RWPE1 (cell line): Measurements from ENCODE around the gene ELN.

ENCODE experiments used
- CTCF ChIA-PET: fragments of 350-600 bp; sonication (Branson Sonifier 250); formaldehyde crosslinking; extraction: SDS; loops from one replicate; lab custom pipeline; 2021; lab: Yijun Ruan, JAX
- POLR2A ChIA-PET: fragments of 400-600 bp; formaldehyde crosslinking; extraction: SDS; loops from one replicate; lab custom pipeline; 2020; ENCODE audit warnings: antibody characterized with exemption; ENCODE audit not compliant: low non-redundant PET; lab: Yijun Ruan, JAX
- DNase-seq: peaks from one replicate; pipeline ENCODE4 v3.0.0; 2012; ENCODE audit warnings: low spot score
- H3K27ac ChIP-seq: fragments of 450-650 bp; 2 replicates; pipeline ENCODE4 v1.5.1; 2017
- TF ChIP-seq, protein P1 (sequence below): fragments of 450-650 bp; conservative IDR thresholded peaks from 2 replicates; pipeline ENCODE4 v1.5.1; 2017; ENCODE audit warnings: low read depth, mild to moderate bottlenecking

ELN gene

DNA sequence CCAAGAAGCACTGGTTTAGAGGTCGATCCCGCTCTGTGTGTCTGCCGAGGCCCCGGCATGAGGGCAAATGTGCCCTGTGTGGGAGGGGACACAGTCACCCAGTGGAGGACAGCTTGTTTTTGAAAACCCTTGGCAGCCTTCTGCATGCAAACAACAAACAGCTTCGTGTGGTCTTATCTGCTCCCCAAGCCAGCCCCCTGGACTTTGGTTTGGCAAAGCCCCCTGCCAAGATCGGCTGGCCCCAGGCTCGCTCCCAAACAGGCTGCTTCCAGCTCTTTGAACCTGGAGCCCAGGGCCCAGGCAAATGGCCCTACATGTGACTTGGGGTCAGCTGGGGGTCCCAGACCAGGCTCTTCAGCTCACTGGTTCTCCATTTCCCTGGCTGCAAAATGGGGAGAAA is 2.9 kb downstream of the ELN start:
- DNase-seq, result no peak
- CTCF ChIA-PET, result interaction anchor here (0.6 to 0.7 kb wide), 2 partner anchors 370 to 1608 kb away, joined by 3 to 4 read pairs; no protein-coding TSS in a partner anchor
- H3K27ac ChIP-seq, result peak overlapping the region; percentile 97
- POLR2A ChIA-PET, result no interaction called here
- TF ChIP-seq, protein P1, sequence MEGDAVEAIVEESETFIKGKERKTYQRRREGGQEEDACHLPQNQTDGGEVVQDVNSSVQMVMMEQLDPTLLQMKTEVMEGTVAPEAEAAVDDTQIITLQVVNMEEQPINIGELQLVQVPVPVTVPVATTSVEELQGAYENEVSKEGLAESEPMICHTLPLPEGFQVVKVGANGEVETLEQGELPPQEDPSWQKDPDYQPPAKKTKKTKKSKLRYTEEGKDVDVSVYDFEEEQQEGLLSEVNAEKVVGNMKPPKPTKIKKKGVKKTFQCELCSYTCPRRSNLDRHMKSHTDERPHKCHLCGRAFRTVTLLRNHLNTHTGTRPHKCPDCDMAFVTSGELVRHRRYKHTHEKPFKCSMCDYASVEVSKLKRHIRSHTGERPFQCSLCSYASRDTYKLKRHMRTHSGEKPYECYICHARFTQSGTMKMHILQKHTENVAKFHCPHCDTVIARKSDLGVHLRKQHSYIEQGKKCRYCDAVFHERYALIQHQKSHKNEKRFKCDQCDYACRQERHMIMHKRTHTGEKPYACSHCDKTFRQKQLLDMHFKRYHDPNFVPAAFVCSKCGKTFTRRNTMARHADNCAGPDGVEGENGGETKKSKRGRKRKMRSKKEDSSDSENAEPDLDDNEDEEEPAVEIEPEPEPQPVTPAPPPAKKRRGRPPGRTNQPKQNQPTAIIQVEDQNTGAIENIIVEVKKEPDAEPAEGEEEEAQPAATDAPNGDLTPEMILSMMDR, result no peak

DNA sequence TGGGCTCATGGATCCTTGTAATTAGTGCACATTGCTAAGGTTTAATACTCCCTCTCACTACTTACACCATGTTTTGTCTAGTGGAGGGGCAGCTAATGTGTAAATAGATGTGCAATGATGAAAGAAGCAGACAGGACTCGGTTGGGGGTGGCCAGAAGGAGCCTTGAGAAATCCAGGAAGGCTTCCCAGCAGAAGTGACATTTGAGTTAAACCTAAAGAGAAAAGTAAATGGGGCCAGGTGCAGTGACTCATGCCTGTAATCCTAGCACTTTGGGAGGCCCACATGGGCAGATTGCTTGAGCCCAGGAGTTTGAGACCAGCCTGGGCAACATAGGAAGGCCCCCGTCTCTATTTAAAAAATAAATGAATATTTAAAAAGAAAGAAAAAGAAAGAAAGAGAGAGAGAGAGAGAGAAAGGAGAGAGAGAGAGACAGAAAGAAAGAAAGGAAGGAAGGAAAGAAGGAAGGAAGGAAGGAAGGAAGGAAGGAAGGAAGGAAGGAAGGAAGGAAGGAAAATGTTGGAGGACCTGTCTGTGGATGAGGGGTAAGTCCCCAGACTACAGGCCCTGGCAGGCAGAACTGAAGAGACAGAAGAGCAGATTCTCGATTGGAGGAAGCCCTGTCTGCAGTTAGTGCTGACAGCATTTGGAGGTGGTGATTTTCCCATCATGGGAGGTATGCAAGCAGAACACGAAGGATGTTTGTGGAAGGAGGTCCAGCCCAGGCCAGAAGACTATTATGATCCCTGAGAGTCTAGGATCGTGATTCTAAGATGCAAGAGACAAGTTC is 3.6 kb downstream of the ELN start:
- CTCF ChIA-PET, result interaction anchor here (0.6 to 0.7 kb wide), 2 partner anchors 369 to 1607 kb away, joined by 3 to 4 read pairs; no protein-coding TSS in a partner anchor
- POLR2A ChIA-PET, result no interaction called here

DNA sequence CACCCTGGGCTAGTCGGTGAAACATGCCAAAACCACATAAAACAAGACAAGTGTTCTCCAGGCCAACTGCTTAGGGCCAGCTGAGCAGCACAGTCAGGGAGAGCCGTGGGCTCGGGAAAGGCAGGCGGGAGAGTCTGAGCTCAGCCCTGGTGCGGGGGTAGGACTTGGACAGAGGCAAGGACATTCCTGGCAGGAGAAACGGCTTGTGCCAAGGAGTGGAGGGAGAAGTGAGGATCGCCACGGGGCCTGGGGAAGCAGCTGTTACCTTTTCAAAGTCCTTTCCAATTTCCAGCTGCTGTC is 4.2 kb downstream of the ELN start:
- ChIA-PET POLR2A (no interaction called here), CTCF (no interaction called here)
- peak overlapping the region; percentile 97 for H3K27ac ChIP-seq
- DNase-seq, result peak; percentile 41
- TF ChIP-seq, protein P1, result no peak

More for the DNA sequence above, 3.6 kb downstream of the ELN start:
- H3K27ac ChIP-seq, result peak overlapping the region; percentile 97
- TF ChIP-seq, protein P1, result no peak
- DNase-seq, result no peak

DNA sequence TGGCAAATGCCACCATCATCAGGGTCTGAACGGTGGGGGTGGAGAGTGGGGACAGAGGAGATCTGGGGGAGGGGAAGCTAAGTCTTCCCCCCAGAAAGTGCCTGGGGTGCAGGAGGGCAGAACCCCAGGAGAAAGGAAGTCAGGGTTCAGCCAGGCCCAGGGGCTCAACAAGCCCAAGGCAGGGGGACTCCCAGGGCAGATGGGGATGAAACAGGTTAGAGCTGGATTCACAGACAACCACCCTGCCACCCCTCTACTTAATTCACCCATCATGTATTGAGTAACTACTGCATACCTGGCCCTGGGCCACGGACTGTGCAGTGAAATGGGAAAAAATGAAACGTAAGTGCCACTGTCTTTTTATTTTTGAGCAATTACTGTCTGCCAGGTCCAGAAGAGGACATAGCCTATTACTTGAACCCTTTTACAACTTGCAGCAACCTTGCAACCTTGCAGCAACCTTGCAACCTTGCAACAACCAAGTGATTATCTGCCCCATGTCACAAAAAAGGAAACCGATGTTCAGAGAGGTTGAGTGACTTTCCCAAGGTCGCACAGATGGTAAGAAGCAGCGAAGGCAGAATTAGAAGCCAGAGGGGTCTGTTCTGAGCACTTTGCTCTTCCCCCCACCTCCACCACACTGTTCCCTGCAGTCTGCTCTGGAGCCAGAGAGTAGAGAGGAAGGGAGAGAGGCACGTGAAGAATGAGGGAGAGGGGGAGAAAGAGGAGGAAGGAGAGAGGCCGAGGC is 4.8 kb downstream of the ELN start:
- CTCF ChIA-PET, result no interaction called here
- H3K27ac ChIP-seq, result peak overlapping the region; percentile 97
- POLR2A ChIA-PET, result no interaction called here
- TF ChIP-seq, protein P1, result no peak
- no peak for DNase-seq

DNA sequence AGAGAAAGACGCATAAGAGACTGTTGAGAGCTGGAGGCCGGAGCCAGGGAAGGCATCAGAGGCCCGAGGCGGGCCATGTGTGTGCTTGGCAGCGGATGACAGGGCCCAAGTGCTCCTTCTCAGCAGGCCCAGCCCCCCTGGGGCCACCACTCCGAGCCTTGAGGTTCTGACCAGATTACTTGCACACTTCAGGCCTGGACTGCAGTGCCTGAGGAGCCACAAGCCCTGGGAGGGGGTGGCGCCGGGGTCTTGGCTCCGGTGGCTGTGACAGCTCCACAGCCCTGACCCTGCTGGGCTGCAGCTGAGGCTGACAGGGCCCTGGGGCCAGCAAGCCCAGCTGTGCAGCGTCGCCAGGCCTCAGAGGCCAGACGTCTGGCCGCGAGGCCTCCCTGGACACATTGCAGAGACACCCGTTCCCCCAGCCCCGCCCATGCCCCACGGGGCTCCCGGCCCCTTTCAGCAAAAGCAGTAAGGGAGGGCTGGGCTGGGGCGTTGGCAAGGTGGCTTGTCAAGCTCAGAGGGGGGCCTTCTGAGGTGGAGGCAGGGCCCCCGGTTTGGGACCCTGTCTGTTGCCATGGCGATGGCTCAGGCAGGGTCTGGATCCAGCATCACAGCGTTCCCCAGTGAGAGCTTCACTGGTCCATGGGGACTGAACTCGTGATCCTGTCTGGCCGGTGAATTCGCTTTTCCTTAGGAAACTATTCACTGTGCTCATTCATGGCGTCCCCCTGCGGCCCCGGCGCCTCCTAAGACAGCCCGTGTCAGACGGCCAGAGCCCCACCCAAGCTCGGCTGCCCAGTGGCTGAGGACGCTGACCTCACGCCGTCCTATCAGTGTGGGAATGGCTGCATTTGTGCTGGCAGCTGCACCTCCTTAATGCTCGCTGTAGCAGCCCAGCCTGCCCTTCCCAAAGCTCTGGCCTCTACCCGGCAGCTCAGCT is 5.7 kb downstream of the ELN start:
- TF ChIP-seq, protein P1, result no peak
- CTCF ChIA-PET, result interaction anchor here (0.6 kb wide), 1 partner anchor 531 kb away, joined by 3 read pairs; no protein-coding TSS in a partner anchor
- no peak for DNase-seq

More for the DNA sequence above, 5.7 kb downstream of the ELN start:
- peak overlapping the region; percentile 97 for H3K27ac ChIP-seq
- POLR2A ChIA-PET, result no interaction called here
